Testis (tissue), 2 donors: ENCODE data around the gene KRT2.

Experiments
- POLR2A ChIP-seq: fragments of 450-650 bp; IDR thresholded peaks from one replicate; pipeline ENCODE4 v1.6.1; 2017; ENCODE audit warnings: antibody characterized with exemption, mild to moderate bottlenecking, moderate library complexity
- TF ChIP-seq, protein P1 (sequence below), 3 experiments: fragments of 450-650 bp in 2 of 3; fragments of 200-600 bp in 1 of 3; sonication (generic) in 1 of 3; IDR thresholded peaks; one replicate each; pipeline ENCODE4 v1.5.1; 2016 to 2019; ENCODE audit warnings: antibody characterized with exemption in 3 of 3, mild to moderate bottlenecking in 2 of 3, moderate library complexity in 1 of 3

DNA sequence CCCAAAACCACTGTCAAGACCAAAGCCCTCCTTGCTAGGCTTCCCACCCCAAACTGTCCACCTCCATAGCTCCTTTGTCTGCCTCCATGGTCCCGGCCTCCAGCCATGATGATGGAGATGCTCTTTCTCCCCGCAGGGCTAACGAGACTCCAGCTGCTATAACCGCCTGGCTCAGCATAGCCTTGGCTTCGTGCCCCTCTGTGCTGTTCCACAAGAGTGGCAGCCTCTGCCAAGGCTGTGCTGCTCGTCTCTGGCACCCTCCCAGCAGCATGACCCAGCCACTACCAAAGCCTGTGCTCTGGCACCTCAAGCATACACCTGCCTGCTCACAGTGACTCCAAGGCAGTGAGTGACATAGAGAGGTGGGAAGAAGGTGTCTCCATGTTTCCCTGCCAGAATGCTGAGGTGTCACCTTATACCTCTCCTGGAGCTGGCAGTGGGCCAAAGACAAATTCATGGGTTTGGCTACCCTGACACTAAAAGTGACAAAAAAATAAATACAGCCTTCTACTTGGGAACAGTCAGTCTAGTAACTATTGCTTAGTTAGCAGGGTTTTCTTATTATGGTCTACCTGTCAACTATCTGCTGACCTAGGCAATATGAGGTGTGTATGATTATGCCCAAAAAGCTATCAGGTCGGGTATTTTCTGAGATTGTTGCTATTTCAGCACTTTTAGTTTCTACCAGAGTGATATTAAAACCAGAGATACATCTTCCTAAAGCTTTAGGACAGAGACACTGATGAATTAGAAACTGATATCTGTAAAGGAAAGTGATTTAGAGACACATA, 17.6 kb downstream of the KRT2 start:
- TF ChIP-seq, protein P1, sequence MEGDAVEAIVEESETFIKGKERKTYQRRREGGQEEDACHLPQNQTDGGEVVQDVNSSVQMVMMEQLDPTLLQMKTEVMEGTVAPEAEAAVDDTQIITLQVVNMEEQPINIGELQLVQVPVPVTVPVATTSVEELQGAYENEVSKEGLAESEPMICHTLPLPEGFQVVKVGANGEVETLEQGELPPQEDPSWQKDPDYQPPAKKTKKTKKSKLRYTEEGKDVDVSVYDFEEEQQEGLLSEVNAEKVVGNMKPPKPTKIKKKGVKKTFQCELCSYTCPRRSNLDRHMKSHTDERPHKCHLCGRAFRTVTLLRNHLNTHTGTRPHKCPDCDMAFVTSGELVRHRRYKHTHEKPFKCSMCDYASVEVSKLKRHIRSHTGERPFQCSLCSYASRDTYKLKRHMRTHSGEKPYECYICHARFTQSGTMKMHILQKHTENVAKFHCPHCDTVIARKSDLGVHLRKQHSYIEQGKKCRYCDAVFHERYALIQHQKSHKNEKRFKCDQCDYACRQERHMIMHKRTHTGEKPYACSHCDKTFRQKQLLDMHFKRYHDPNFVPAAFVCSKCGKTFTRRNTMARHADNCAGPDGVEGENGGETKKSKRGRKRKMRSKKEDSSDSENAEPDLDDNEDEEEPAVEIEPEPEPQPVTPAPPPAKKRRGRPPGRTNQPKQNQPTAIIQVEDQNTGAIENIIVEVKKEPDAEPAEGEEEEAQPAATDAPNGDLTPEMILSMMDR (IDR thresholded peaks at IDR 0.05), result no peak
- TF ChIP-seq POLR2A, result no peak
